Lung (tissue), 12 donors: ENCODE data around the gene LGR4. TPM values are rescaled to one million over a fixed set of nuclear protein-coding genes. Genes with fewer than 3 reads are reported as not detected.

ENCODE experiments used
- ATAC-seq: fragments of 200-7000 bp; cut with Tn5 transposase; one replicate; pipeline ENCODE4 v1.9.1; 2020; ENCODE audit warnings: moderate number of reproducible peaks; ENCODE audit not compliant: insufficient read depth, low FRiP score
- DNase-seq, 3 donors: peaks; one replicate each; pipeline ENCODE4 v3.0.0-alpha.2; 2013 to 2017
- H3K27ac ChIP-seq, 2 donors: one replicate each; pipeline ENCODE4 v1.5.1; 2013; ENCODE audit warnings: mild to moderate bottlenecking in 2 of 2, moderate library complexity in 2 of 2, control low read depth in 1 of 2, inconsistent platforms in 1 of 2, low read depth in 1 of 2, low read length in 1 of 2
- H3K27me3 ChIP-seq, 3 donors: one replicate each; pipeline ENCODE4 v1.5.1; 2013; ENCODE audit warnings: low read length in 2 of 3; ENCODE audit not compliant: control insufficient read depth in 3 of 3, insufficient read depth in 3 of 3
- H3K36me3 ChIP-seq, 4 donors: one replicate each; pipeline ENCODE4 v1.5.1; 2013; ENCODE audit warnings: low read length in 4 of 4, mild to moderate bottlenecking in 1 of 4, moderate library complexity in 1 of 4; ENCODE audit not compliant: control insufficient read depth in 4 of 4, insufficient read depth in 4 of 4
- H3K4me1 ChIP-seq, 5 donors: one replicate each; pipeline ENCODE4 v1.5.1; 2013; ENCODE audit warnings: low read length in 5 of 5, mild to moderate bottlenecking in 2 of 5, moderate library complexity in 1 of 5; ENCODE audit not compliant: control insufficient read depth in 5 of 5, insufficient read depth in 5 of 5
- H3K4me3 ChIP-seq: one replicate; pipeline ENCODE4 v1.5.1; 2013; ENCODE audit warnings: mild to moderate bottlenecking, control low read depth, moderate library complexity
- H3K9ac ChIP-seq, 2 donors: one replicate each; pipeline ENCODE4 v1.5.1; 2013; ENCODE audit warnings: low read length in 2 of 2, control low read depth in 1 of 2; ENCODE audit not compliant: insufficient read depth in 1 of 2
- H3K9me3 ChIP-seq, 4 donors: one replicate each; pipeline ENCODE4 v1.5.1; 2013; ENCODE audit warnings: low read length in 3 of 4, mild to moderate bottlenecking in 1 of 4, moderate library complexity in 1 of 4; ENCODE audit not compliant: control insufficient read depth in 4 of 4, insufficient read depth in 3 of 4
- CTCF ChIP-seq: IDR thresholded peaks from 2 replicates; pipeline ENCODE4 v1.5.1; 2012; ENCODE audit warnings: mild to moderate bottlenecking; ENCODE audit errors: control extremely low read depth, extremely low read depth
- whole genome bisulfite sequencing, 2 donors: extraction: QIAGEN DNeasy Blood & Tissue Kit; methylation state at CpG; one replicate each; pipeline ENCODE4 v1.1.7; 2013; 5-methylcytosine and 5-hydroxymethylcytosine counted together
- polyA plus RNA-seq, 2 donors: library from polyadenylated mRNA; stranded (reverse); fragments of 200-250 nt; gene quantifications; one replicate each; pipeline ENCODE4 v1.2.1, GENCODE V29; 2013
- total RNA-seq, 2 donors: library from RNA; depleted of rRNA in 1 of 2; stranded (reverse); fragments of >200 nt in 1 of 2; gene quantifications; one replicate each; pipeline ENCODE4 v1.2.1, GENCODE V29; 2014 to 2021
- donor health status: control.
- donor health status: control.
- donor health status: Bipolar disorder and iron deficiency.
- donor health status: healthy.
- donor health status: DM: yes; HTN: yes; CAD: no.

Gene LGR4
- total and polyA plus RNA-seq, 4 donors, result 2.2 to 29.2 (median 3.7) TPM

GRCh38 chr11:27443746-27444507 lies 28.7 kb downstream of the LGR4 start:
- Histone ChIP-seq H3K36me3 (no peaks in the 10 kb centered on the region), H3K9ac (no peak overlapping the region), H3K27ac (no peak overlapping the region), H3K4me1 (peaks cover 0 to 4% (median 0%) of the 10 kb centered on the region in 5 donors), H3K9me3 (no peaks in the 10 kb centered on the region), H3K27me3 (peaks cover 0 to 22% (median 0%) of the 10 kb centered on the region in 3 donors), H3K4me3 (no peak overlapping the region)
- TF ChIP-seq CTCF, result no peak
- ATAC-seq, result no peak
- 90 to 92% methylated on average over 5 of the region's 5 CpGs for WGBS, 2 donors
- no peak for DNase-seq

- Histone ChIP-seq H3K9ac (no peak overlapping the region), H3K4me1 (peaks cover 0 to 4% (median 0%) of the 10 kb centered on the region in 5 donors), H3K27ac (no peak overlapping the region), H3K9me3 (no peaks in the 10 kb centered on the region), H3K36me3 (no peaks in the 10 kb centered on the region), H3K27me3 (peaks cover 0 to 22% (median 0%) of the 10 kb centered on the region in 3 donors), H3K4me3 (no peak overlapping the region)
- 82 to 87% methylated on average over 4 of the region's 4 CpGs for WGBS, 2 donors
- no peak for TF ChIP-seq CTCF
- no peak for ATAC-seq
- DNase-seq, result no peak
Observed at GRCh38 chr11:27443227-27443626, 29.4 kb downstream of the LGR4 start.

- Histone ChIP-seq H3K9ac (no peak overlapping the region), H3K36me3 (no peaks in the 10 kb centered on the region), H3K4me3 (no peak overlapping the region), H3K27ac (no peak overlapping the region), H3K4me1 (peaks cover 0 to 23% (median 4%) of the 10 kb centered on the region in 5 donors), H3K27me3 (peaks cover 0 to 19% (median 0%) of the 10 kb centered on the region in 3 donors), H3K9me3 (no peaks in the 10 kb centered on the region)
- DNase-seq (no peak), ATAC-seq (no peak)
- WGBS, 2 donors, result 92 to 96% methylated on average over 7 of the region's 7 CpGs
- no peak for TF ChIP-seq CTCF
Observed at GRCh38 chr11:27440090-27440489, 32.5 kb downstream of the LGR4 start.
